ENCODE results near the gene CTNND2.

Gene CTNND2

DNA sequence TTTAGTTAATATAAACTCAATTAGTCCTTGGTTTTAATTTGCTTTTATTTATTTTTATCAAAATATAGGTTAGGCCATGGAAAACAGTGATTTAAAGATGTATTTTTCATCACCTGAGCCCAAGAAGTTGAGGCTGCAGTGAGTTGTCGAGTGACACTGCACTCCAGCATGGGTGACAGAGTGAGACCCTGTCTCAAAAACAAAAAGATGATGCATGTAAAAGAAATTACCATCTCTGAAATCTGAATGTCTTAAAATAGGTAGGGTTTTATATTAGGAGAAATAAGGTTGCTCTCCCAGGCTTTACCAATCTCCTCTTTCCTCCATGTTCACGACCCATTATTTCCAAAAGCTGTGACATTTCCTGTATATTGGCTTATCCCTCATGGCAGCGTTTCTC, 980.9 kb downstream of the CTNND2 start:
- H3K79me2 ChIP-seq (ENCODE audit: control insufficient read depth, insufficient read depth, low read length, unreplicated experiment) = no peaks in the 10 kb centered on the region
- H2AFZ ChIP-seq (ENCODE audit: low read length, unreplicated experiment) = no peak overlapping the region
- H3K4me3 ChIP-seq (ENCODE audit: low read depth, low read length) = no peak overlapping the region
- H3K27me3 ChIP-seq (ENCODE audit: insufficient read depth, low read length) = no peaks in the 10 kb centered on the region
- H3K4me1 ChIP-seq (ENCODE audit: control insufficient read depth, insufficient read depth, low read length, unreplicated experiment) = no peaks in the 10 kb centered on the region
- no peak overlapping the region for H3K27ac ChIP-seq (ENCODE audit: low read depth, low read length)
- H3K36me3 ChIP-seq (ENCODE audit: insufficient read depth, low read length) = no peaks in the 10 kb centered on the region
